Tibial nerve (tissue), 4 donors: ENCODE measurements around the gene ACP1. TPM values are rescaled to one million over a fixed set of nuclear protein-coding genes. Genes with fewer than 3 reads are reported as not detected.

ENCODE experiments used
- DNase-seq, 2 donors: peaks; one replicate each; pipeline ENCODE4 v3.0.0-alpha.2; 2019; ENCODE audit warnings: low spot score in 2 of 2
- H3K27ac ChIP-seq, 4 donors: fragments of 200-600 bp; sonication (generic) in 3 of 4; one replicate each; pipeline ENCODE4 v1.5.1; 2017 to 2019; ENCODE audit warnings: mild to moderate bottlenecking in 1 of 4
- H3K27me3 ChIP-seq, 2 donors: fragments of 200-600 bp; sonication (generic) in 1 of 2; one replicate each; pipeline versions ENCODE4 v1.5.1 to v1.6.0; 2017 to 2019
- H3K36me3 ChIP-seq, 3 donors: fragments of 200-600 bp; sonication (generic); one replicate each; pipeline ENCODE4 v1.5.1; 2018 to 2019
- H3K4me1 ChIP-seq, 4 donors: fragments of 200-600 bp; sonication (generic) in 3 of 4; one replicate each; pipeline ENCODE4 v1.5.1; 2017 to 2019
- H3K4me3 ChIP-seq, 4 donors: fragments of 200-600 bp; sonication (generic) in 3 of 4; one replicate each; pipeline ENCODE4 v1.5.1; 2017 to 2019; ENCODE audit warnings: mild to moderate bottlenecking in 1 of 4, moderate library complexity in 1 of 4
- H3K9me3 ChIP-seq, 4 donors: fragments of 200-600 bp; sonication (generic) in 3 of 4; one replicate each; pipeline ENCODE4 v1.5.1; 2017 to 2019
- CTCF ChIP-seq, 5 experiments: fragments of 200-600 bp in 3 of 5; fragments of 450-650 bp in 2 of 5; sonication (generic) in 3 of 5; IDR thresholded peaks; one replicate each; pipeline ENCODE4 v1.5.1; 2016 to 2019; ENCODE audit warnings: antibody characterized with exemption in 5 of 5, mild to moderate bottlenecking in 3 of 5, moderate library complexity in 2 of 5
- EP300 ChIP-seq, 2 donors: sonication (generic); formaldehyde crosslinking; IDR thresholded peaks; one replicate each; pipeline ENCODE4 v1.6.1; 2017; ENCODE audit warnings: antibody characterized with exemption in 2 of 2, mild to moderate bottlenecking in 1 of 2
- POLR2A ChIP-seq, 2 donors: fragments of 450-650 bp; IDR thresholded peaks; one replicate each; pipeline ENCODE4 v1.6.1; 2017; ENCODE audit warnings: antibody characterized with exemption in 2 of 2, mild to moderate bottlenecking in 2 of 2, moderate library complexity in 2 of 2
- WGBS, 2 donors: methylation state at CpG; one replicate each; pipeline ENCODE4 v1.1.5; 2018; 5-methylcytosine and 5-hydroxymethylcytosine counted together
- total RNA-seq, 4 donors: library from RNA; depleted of rRNA; stranded (reverse); fragments of >200 nt; gene quantifications; one replicate each; pipeline ENCODE4 v1.1.0, GENCODE V29; 2016

ACP1 gene
- total RNA-seq, 4 donors from 2014 or later = 31.2 to 71.2 (median 52.5) TPM

- DNase-seq = no peak
- no peaks in the 10 kb centered on the region for H3K4me1 ChIP-seq
- H3K9me3 ChIP-seq = peaks cover 0 to 19% (median 4%) of the 10 kb centered on the region in 4 donors
- H3K27ac ChIP-seq = no peak overlapping the region
- H3K27me3 ChIP-seq = no peaks in the 10 kb centered on the region
- H3K36me3 ChIP-seq = peaks cover 0 to 39% (median 3%) of the 10 kb centered on the region in 3 donors
- WGBS, 2 donors = 53 to 59% methylated on average over 7 of the region's 7 CpGs
- H3K4me3 ChIP-seq = no peak overlapping the region
- TF ChIP-seq POLR2A (IDR thresholded peaks at IDR 0.05) (no peak), EP300 (IDR thresholded peaks at IDR 0.05) (no peak), CTCF (IDR thresholded peaks at IDR 0.05) (no peak)
Measured at GRCh38 chr2:254241-254640, 10.5 kb upstream of the ACP1 start.

GRCh38 chr2:255195-255594 lies 9.6 kb upstream of the ACP1 start:
- Histone ChIP-seq H3K4me1 (no peaks in the 10 kb centered on the region), H3K36me3 (peaks cover 0 to 35% (median 0%) of the 10 kb centered on the region in 3 donors), H3K4me3 (no peak overlapping the region), H3K27me3 (no peaks in the 10 kb centered on the region), H3K9me3 (peaks cover 0 to 19% (median 4%) of the 10 kb centered on the region in 4 donors), H3K27ac (no peak overlapping the region)
- TF ChIP-seq CTCF (IDR thresholded peaks at IDR 0.05) (no peak), POLR2A (IDR thresholded peaks at IDR 0.05) (no peak), EP300 (IDR thresholded peaks at IDR 0.05) (no peak)
- 88 to 97% methylated on average over 2 of the region's 2 CpGs for WGBS, 2 donors
- DNase-seq = no peak

GRCh38 chr2:256094-256493 lies 8.7 kb upstream of the ACP1 start:
- WGBS, 2 donors = 83 to 93% methylated on average over 3 of the region's 3 CpGs
- peaks cover 0 to 21% (median 4%) of the 10 kb centered on the region in 4 donors for H3K9me3 ChIP-seq
- no peaks in the 10 kb centered on the region for H3K4me1 ChIP-seq
- no peaks in the 10 kb centered on the region for H3K27me3 ChIP-seq
- H3K27ac ChIP-seq = no peak overlapping the region
- H3K36me3 ChIP-seq = peaks cover 0 to 36% (median 0%) of the 10 kb centered on the region in 3 donors
- no peak overlapping the region for H3K4me3 ChIP-seq
- DNase-seq = no peak
- TF ChIP-seq CTCF (IDR thresholded peaks at IDR 0.05) (no peak), POLR2A (IDR thresholded peaks at IDR 0.05) (no peak), EP300 (IDR thresholded peaks at IDR 0.05) (no peak)

GRCh38 chr2:257429-257828 lies 7.3 kb upstream of the ACP1 start:
- H3K4me3 ChIP-seq = no peak overlapping the region
- WGBS, 2 donors = 75 to 87% methylated on average over 3 of the region's 3 CpGs
- no peak overlapping the region for H3K27ac ChIP-seq
- no peak for DNase-seq
- TF ChIP-seq POLR2A (IDR thresholded peaks at IDR 0.05) = no peak
- TF ChIP-seq EP300 (IDR thresholded peaks at IDR 0.05) = no peak
- TF ChIP-seq CTCF (IDR thresholded peaks at IDR 0.05) = no peak
- H3K9me3 ChIP-seq = peaks cover 0 to 21% (median 4%) of the 10 kb centered on the region in 4 donors
- no peaks in the 10 kb centered on the region for H3K27me3 ChIP-seq
- peaks cover 0 to 23% (median 0%) of the 10 kb centered on the region in 3 donors for H3K36me3 ChIP-seq
- H3K4me1 ChIP-seq = no peaks in the 10 kb centered on the region

- H3K27ac ChIP-seq = no peak overlapping the region
- peaks cover 0 to 19% (median 0%) of the 10 kb centered on the region in 3 donors for H3K36me3 ChIP-seq
- peaks cover 0 to 21% (median 4%) of the 10 kb centered on the region in 4 donors for H3K9me3 ChIP-seq
- no peaks in the 10 kb centered on the region for H3K27me3 ChIP-seq
- no peak overlapping the region for H3K4me3 ChIP-seq
- no peak for TF ChIP-seq CTCF (IDR thresholded peaks at IDR 0.05)
- no peak for DNase-seq
- no peaks in the 10 kb centered on the region for H3K4me1 ChIP-seq
- 96 to 97% methylated on average over 2 of the region's 2 CpGs for WGBS, 2 donors
Measured at GRCh38 chr2:257842-258241, 6.9 kb upstream of the ACP1 start.
